GM19099 (cell line): ENCODE measurements around the gene NPRL2.

Experiments used
- POLR2A ChIP-seq: IDR thresholded peaks from 3 replicates; pipeline ENCODE4 v1.6.1; 2011; ENCODE audit warnings: low read depth; ENCODE audit not compliant: insufficient read length; ENCODE audit errors: extremely low read depth

The NPRL2 gene

DNA sequence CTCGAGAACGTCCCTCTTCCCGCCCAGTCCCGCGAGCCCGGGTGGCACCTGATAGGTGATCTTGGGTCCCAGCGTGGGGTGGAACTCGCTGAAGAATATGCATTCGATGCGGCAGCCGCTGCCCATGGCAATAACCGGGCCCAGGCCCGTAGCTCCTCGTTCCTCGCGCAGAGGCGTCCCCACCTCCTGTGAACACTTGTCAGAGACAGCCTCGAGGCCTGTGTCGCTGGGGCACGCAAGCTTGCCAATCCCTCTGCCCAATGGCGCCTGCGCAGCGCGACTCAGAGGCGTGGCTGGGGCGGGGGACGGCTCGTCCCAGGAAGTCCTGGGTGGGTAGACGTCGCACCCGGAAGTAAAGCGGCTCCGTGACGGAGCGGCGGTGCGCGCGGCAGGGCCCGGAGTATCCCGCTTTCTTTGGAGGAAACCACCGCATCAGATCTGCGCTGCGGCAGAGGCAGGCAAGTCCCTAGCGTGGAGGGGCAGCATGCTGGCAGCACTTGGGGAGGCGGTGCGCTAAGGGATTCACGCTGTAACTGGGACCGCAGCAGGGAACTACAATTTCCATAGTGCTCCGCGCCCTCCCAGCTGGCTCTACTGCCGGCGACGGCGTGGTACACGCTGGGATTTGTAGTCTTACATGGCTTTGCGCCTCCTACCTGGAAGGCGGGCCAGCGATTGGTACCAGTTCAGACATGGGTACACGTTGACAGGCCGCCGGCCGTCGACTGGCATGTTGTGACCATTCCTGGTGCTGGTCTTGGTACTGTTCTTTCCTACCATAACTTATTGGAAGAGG lies at the start of gene NPRL2, which contains the start of gene CYB561D2:
NPRL2 (minus strand) TSS at position 249 of the 796 bp plus-strand sequence; CDS start at position 126, 123 bp downstream.
CYB561D2 (plus strand) TSS at position 336 of the 796 bp plus-strand sequence. CDS start 572 bp downstream, outside the sequence.
- TF ChIP-seq POLR2A = peak; percentile 94

DNA sequence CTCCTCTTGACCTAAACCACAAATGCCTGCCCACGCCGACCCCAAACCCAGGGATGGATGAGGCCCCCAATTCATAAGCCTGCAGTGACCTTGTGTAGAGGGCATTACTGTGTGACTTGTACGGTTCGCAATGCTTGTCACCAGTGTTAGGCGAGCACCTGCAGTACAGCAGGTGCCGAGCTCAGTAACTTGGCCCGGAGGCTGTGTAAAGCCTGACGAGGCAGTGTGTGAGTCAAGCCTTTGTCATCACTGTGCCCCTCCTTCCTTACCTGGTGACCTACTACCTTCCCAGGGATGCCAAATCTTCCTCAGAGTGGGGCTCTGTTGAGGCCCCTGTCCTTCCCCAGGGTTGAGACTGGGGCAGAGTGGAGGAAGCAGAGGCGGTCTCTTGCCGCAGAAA lies 45.9 kb upstream of the NPRL2 start:
- TF ChIP-seq POLR2A = no peak

DNA sequence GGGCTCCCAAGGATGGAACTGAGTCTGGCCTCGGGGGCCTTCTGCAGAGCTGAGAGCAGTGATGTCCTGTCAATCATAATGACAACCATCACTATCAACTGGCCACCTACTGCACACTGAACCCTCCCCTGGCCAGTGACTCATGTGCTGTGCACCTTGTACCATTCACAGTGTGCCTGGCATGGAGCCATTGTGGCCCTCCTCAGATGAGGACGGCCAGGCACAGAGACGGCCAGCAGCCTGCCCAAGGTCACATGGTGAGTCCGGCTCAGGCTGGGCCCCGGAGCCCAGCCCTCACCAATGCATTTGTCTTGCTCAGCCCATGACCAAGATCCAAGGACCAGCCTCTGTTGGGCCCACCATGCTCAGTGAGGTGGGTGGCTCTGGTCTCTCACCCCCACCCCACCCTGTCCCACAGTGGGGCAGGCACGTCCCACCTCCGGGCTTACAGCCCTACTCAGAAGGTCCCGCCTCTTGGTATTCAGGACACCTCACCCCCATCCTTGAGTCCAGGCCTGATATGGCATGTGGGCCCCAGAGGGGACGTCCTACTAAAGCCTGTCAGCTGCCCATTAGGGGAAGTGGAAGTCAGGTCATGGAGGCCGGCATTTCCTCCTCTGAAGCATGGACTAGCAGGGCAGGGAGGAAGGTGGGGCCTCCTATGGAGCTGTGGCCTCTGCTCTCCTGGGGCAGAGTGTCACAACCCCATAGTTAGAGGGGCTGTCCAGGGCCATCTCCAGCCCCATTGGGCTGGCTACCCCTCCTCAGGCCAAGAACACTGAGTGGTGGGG lies 44.7 kb upstream of the NPRL2 start:
- no peak for TF ChIP-seq POLR2A

DNA sequence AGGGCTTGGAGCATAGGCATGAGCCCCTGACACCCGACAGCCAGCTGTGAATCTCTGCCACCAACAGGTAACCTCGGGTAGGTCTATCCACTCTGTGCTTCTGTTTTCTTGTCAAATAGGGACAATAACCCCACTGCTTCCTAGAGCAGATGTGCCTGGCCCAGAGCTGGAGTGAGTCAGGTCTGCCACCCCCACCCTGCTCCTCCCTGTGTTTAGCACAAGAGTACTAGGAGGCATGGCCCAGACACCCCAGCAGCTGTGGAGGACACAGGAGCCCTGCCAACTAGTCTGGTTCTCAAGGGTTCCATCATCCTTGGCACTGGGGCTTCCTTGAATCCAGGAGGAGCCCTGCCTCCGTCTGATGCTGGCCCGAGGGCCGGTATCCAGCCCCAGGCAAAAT lies 42.5 kb upstream of the NPRL2 start:
- TF ChIP-seq POLR2A = no peak

DNA sequence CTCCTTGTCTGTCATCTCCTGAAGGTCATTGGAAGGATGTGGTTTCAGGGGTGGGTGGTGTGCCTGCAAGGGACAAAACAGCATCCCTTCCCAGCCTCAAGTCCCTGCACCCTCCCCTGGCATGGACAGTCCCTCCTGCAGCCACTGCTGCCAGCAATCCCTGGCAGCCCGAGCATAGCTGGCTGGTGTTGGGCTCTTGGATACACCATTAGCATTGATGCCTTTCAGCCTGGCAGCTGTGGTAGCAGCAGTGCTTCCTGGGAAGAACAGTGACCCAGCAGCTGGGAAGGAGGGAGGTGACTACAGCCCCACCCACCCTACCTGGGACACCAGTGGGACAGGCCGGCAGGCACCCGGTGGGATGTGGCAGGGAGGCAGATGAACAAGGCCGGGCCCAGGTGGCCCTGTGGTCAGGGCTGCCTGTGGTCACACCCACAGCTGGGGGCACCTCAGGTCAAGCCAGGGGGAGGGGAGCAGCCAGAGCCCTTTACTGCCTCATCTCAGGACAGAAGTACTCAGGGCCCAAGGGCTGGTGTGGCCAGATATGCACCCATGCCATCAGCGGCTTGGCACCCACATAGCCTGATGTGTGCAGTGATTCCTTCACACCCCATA lies 41.6 kb upstream of the NPRL2 start:
- TF ChIP-seq POLR2A = no peak

DNA sequence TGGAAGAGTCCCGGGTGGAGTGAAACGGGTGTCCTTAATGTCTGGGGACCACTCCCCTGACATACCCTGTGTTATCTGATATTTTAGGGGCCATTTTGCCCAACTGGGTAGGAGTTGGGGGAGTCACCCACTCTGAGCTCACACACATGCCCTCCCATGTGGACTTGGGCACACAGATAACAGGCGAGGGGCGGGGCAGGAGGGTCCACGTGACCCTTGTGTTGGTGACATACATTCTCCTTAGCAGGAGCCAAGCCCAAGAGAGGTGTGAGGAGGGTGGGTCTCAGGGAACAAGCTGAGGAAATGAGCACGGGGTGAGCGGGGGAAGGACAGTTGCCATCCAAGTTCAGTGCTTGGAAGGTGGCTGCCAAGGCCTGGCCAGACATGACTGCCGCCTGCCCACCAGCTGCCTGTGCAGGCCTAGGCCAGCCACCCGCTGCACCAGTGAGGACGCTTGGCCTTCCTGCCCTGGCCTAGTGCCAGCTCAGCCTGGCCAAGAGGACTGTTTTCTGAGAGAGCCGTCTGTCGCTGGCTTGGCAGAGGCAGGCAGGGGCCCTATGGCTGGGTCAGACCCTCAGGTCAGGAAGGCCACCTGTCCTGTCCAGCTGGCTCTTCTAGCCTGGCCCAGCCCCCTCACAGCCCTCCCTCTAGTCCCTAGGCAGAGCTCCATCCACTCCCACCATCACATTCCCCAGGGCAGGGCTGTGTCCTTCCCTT lies 40.1 kb upstream of the NPRL2 start:
- TF ChIP-seq POLR2A = no peak

DNA sequence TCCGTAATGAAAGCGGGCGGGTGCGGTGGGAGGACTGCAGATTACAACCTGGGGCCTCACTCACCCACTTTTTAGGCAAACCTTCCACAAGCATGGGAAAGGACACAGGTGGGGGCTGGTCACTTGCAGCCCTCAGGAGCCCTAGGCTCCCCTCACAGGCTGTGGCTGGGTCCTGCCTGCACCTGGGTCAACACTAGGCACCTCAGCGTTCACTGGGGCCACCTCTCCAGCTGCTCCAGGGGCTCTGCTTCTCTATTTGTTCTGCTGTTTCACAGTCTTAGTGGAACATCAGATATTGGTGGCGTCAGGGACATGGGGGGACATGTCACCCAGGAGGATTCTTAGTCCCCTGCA lies 38.8 kb upstream of the NPRL2 start:
- TF ChIP-seq POLR2A = no peak

DNA sequence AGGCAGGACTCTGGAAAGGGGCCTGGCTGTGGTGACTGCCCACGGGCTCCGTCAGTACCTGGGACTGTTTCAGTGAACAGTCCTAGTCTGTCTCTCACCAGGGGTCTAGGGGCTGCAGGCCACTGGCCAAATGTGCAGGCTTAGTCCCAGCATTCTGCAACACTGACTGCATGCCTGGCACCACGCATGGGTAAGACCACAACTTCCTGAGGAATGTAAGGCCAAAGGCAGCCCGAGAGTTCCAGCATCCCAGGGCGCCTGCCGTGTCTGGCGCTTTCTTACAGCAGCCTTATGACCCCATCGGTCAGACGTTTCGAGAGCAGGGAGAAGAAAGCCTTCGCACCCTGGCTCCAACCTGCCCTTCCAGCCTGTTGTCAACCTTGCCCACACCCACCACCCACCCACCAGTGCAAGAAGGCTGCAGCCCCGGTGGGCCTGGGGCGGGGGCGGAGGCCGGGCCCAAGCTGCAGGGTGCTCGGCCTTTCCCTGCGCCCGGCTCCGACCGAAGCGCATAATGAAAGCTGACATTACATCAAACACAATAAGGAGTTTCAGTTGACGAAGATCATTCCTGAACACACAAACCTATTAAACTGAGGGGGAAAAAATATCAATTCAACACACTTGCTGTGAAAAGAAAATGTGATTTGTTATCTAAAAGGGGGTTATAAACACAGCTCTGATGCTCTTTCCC lies 38.3 kb upstream of the NPRL2 start:
- no peak for TF ChIP-seq POLR2A

DNA sequence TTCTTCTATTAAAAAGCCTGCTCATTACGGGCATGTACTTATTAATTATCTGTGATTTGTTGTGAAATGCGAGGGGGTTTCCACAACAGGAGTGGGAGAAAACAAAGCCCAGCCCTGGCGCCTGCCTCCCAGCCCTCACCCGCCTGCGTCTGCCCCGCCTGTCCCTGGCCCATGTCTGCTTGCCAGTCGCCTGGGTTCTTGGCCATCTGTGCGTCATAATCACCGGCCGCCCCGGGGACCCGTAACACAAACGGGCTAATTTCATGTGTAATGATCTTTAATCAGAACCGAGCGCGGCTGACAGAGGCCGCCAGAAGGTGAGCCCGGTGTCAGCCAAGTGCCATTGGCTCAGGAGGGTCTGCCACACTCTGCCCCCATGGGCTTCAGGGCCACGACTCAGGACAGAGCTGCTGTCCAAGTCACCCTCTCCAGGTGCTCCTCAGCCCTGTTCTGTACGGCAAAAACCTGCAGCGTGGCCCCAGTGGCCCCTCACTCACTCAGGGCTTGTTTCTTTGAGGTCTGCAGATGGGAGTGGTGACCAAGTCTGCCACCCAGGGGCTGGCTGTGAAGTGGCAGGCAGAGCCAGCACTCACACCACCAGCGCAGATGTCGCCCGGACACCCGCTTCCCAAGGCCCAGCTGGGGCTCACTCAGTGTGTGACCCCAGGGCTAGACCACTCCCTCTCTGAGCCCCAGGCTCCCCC lies 37.6 kb upstream of the NPRL2 start:
- no peak for TF ChIP-seq POLR2A

DNA sequence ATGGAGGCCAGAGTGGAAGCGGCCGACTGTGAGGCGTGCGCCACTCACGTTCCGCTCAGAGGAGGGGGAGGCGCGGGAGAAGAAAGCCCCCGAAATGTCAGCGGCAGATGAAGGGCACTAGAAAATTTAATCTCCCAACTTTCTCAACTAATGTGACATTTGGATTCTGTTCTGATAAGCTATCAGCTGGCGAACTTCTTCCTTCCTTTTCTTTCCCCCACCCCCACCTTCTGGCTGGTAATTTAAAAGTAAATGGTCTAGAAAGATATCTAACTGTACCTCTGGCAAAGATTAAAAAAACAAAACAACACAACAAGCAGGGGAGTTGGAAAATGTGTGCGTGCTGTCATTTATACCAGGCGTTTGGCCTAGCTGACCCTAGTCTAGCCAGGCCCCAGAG lies 35.2 kb upstream of the NPRL2 start:
- TF ChIP-seq POLR2A = no peak

DNA sequence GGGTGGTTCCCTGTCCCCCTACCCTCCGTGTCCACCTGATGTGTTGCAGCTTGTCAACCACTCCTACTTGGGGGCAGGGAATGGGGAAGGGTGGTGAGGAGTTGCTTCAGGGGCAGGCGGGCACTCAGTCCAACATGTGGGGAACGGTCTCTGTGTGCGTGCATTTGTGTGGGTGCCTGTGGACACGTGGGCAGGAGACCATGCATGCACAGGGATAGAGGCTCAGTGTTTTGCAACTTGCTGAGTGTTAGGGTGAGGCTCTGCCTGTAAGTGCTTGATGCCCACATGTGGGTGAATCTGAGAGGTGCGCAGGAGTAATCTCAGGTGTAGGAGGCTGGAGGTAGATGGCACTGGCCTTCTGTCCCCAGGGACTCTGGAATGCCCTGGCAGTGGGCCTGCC lies 33.2 kb upstream of the NPRL2 start:
- TF ChIP-seq POLR2A = no peak

DNA sequence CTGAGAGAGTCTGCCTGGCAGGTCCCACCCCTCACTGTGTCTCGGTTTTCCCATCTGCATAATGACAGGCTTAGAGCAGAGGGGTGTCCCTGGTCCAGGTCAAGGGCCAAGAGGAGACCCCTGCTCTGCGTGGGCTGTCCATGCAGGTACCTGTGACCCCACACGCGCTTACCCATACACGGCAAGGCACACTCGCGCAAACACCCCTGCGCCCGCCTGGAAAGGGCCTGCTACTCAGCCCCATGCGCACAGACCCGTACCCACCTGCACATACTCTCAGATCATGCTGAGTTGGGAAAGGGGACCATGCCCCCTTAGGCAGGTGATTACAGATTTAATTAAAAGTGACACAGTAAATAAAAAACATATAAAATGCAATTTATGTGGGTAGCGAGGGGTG lies 32.1 kb upstream of the NPRL2 start:
- TF ChIP-seq POLR2A = no peak

DNA sequence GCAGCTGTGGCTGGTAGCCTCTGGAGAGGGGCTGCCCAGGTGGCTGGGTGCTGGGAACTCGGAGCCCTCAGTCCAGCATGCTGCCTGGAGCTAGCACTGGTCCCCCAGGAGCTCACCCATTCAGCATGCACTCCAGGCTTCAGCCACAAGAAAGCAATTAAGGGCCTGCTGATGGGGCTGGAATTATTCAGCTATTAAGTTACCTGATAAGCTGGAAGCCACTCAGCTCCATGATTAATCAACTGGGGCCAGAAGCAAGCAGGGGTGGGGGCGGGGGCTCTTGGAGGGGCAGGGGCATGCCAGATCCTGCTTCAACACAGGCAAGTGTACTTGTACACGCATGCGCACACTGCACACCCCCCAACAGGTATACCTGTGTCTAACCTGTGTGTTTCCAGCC lies 30.8 kb upstream of the NPRL2 start:
- TF ChIP-seq POLR2A = no peak
